ENCODE results near the gene DNHD1.

DNHD1 gene

GRCh38 chr11:6608726-6609501 is 111.8 kb downstream of the DNHD1 start:
- TF ChIP-seq POLR2AphosphoS5 (IDR thresholded peaks at IDR 0.05; ENCODE audit: low read depth, low read length) (0 out of 2 replicates have a peak, but pooled peaks have one; percentile 23), FOXP2 (optimal IDR thresholded peaks at IDR 0.05; ENCODE audit: borderline replicate concordance, extremely low read depth, extremely low read length, insufficient read depth) (no peak)

GRCh38 chr11:6609502-6610015 is 112.5 kb downstream of the DNHD1 start:
- TF ChIP-seq SIN3A (IDR thresholded peaks at IDR 0.05; ENCODE audit: borderline replicate concordance, insufficient read depth, low read length), result no peak
- TF ChIP-seq POLR2AphosphoS5 (IDR thresholded peaks at IDR 0.05; ENCODE audit: low read depth, low read length), result no peak
- no peak for TF ChIP-seq FOXP2 (optimal IDR thresholded peaks at IDR 0.05; ENCODE audit: borderline replicate concordance, extremely low read depth, extremely low read length, insufficient read depth)

- TF ChIP-seq POLR2AphosphoS5 (IDR thresholded peaks at IDR 0.05; ENCODE audit: low read depth, low read length), result no peak
- TF ChIP-seq TAF1 (IDR thresholded peaks at IDR 0.05; ENCODE audit: borderline replicate concordance, insufficient read depth, low read length), result no peak
- TF ChIP-seq SIN3A (IDR thresholded peaks at IDR 0.05; ENCODE audit: borderline replicate concordance, insufficient read depth, low read length), result no peak
- TF ChIP-seq FOXP2 (optimal IDR thresholded peaks at IDR 0.05; ENCODE audit: borderline replicate concordance, extremely low read depth, extremely low read length, insufficient read depth), result no peak
- no peak for TF ChIP-seq REST (IDR thresholded peaks at IDR 0.05; ENCODE audit: insufficient read depth in 1 of 2, low read depth in 2 of 2, low read length in 2 of 2)
Observed at GRCh38 chr11:6610591-6610990, 113.5 kb downstream of the DNHD1 start.

GRCh38 chr11:6611092-6611962 is 114.2 kb downstream of the DNHD1 start:
- TF ChIP-seq TAF1 (IDR thresholded peaks at IDR 0.05; ENCODE audit: borderline replicate concordance, insufficient read depth, low read length) (peak; percentile 55; the same call in 1 of the 2 replicates), SIN3A (IDR thresholded peaks at IDR 0.05; ENCODE audit: borderline replicate concordance, insufficient read depth, low read length) (no peak), POLR2AphosphoS5 (IDR thresholded peaks at IDR 0.05; ENCODE audit: low read depth, low read length) (peak; percentile 58; the same call in 1 of the 2 replicates), FOXP2 (optimal IDR thresholded peaks at IDR 0.05; ENCODE audit: borderline replicate concordance, extremely low read depth, extremely low read length, insufficient read depth) (no peak), REST (IDR thresholded peaks at IDR 0.05; ENCODE audit: insufficient read depth in 1 of 2, low read depth in 2 of 2, low read length in 2 of 2) (0 out of 4 replicates have a peak, but pooled peaks of 1 of the 2 experiments have one; percentile 13)

- TF ChIP-seq FOXP2 (optimal IDR thresholded peaks at IDR 0.05; ENCODE audit: borderline replicate concordance, extremely low read depth, extremely low read length, insufficient read depth) (no peak), SIN3A (IDR thresholded peaks at IDR 0.05; ENCODE audit: borderline replicate concordance, insufficient read depth, low read length) (no peak), REST (IDR thresholded peaks at IDR 0.05; ENCODE audit: insufficient read depth in 1 of 2, low read depth in 2 of 2, low read length in 2 of 2) (no peak), TAF1 (IDR thresholded peaks at IDR 0.05; ENCODE audit: borderline replicate concordance, insufficient read depth, low read length) (no peak), POLR2AphosphoS5 (IDR thresholded peaks at IDR 0.05; ENCODE audit: low read depth, low read length) (no peak; the same call in 1 of the 2 replicates)
Observed at GRCh38 chr11:6611963-6612212, 114.8 kb downstream of the DNHD1 start.
